ENCODE results near the gene CSF3R. TPM values are rescaled to one million over a fixed set of nuclear protein-coding genes. Genes with fewer than 3 reads are reported as not detected.

Gene CSF3R
- total RNA-seq, 1 donor from 2014 or later = not detected

GRCh38 chr1:36486439-36487335, 4.0 kb upstream of the CSF3R start:
- peaks cover 2% of the 10 kb centered on the region for H3K27me3 Mint-ChIP-seq
- DNase-seq (no peak), ATAC-seq (ENCODE audit: low read depth) (peak; percentile 77)
- POLR2A ChIA-PET = interaction anchor here (1.0 to 1.4 kb wide), 4 partner anchors 10 to 988 kb away, joined by 3 to 9 read pairs (median 5); partner anchors contain the start of genes MRPS15 and OSCP1
- peak overlapping the region; percentile 20 for H3K27ac Mint-ChIP-seq
- no peaks in the 10 kb centered on the region for H3K36me3 Mint-ChIP-seq (ENCODE audit: low read depth)
- TF ChIP-seq CTCF (IDR thresholded peaks at IDR 0.05) = no peak
- H3K4me1 Mint-ChIP-seq = peaks cover 27% of the 10 kb centered on the region
- intact Hi-C loops (cut with micrococcal nuclease) = no loop called here
- no peaks in the 10 kb centered on the region for H3K9me3 Mint-ChIP-seq
- H3K4me3 Mint-ChIP-seq = peak overlapping the region; percentile 38
- CTCF ChIA-PET = interaction anchor here (1.5 to 1.6 kb wide), 2 partner anchors 12 to 30 kb away, joined by 3 to 5 read pairs; no protein-coding TSS in a partner anchor

- peak overlapping the region; percentile 20 for H3K27ac Mint-ChIP-seq
- peaks cover 27% of the 10 kb centered on the region for H3K4me1 Mint-ChIP-seq
- POLR2A ChIA-PET = interaction anchor here (1.0 to 1.4 kb wide), 4 partner anchors 9 to 989 kb away, joined by 3 to 9 read pairs (median 5); partner anchors contain the start of genes MRPS15 and OSCP1
- H3K36me3 Mint-ChIP-seq (ENCODE audit: low read depth) = no peaks in the 10 kb centered on the region
- CTCF ChIA-PET = interaction anchor here (1.5 to 1.6 kb wide), 2 partner anchors 13 to 30 kb away, joined by 3 to 5 read pairs; no protein-coding TSS in a partner anchor
- no peaks in the 10 kb centered on the region for H3K9me3 Mint-ChIP-seq
- ATAC-seq (ENCODE audit: low read depth) = no peak
- TF ChIP-seq CTCF (IDR thresholded peaks at IDR 0.05) = no peak
- DNase-seq = no peak
- intact Hi-C loops (cut with micrococcal nuclease) = no loop called here
- peak overlapping the region; percentile 38 for H3K4me3 Mint-ChIP-seq
- H3K27me3 Mint-ChIP-seq = peaks cover 3% of the 10 kb centered on the region
Measured at GRCh38 chr1:36486093-36486438, 3.4 kb upstream of the CSF3R start.

- Mint-ChIP-seq H3K9me3 (no peaks in the 10 kb centered on the region), H3K4me1 (peaks cover 27% of the 10 kb centered on the region), H3K27ac (no peak overlapping the region), H3K27me3 (peaks cover 3% of the 10 kb centered on the region), H3K36me3 (ENCODE audit: low read depth) (no peaks in the 10 kb centered on the region), H3K4me3 (no peak overlapping the region)
- ChIA-PET CTCF (no interaction called here), POLR2A (no interaction called here)
- DNase-seq (no peak), ATAC-seq (ENCODE audit: low read depth) (no peak)
- TF ChIP-seq CTCF (IDR thresholded peaks at IDR 0.05) = no peak
- intact Hi-C loops (cut with micrococcal nuclease) = no loop called here
Measured at GRCh38 chr1:36484099-36484498, 1.4 kb upstream of the CSF3R start.

GRCh38 chr1:36481771-36482723, 666 bp downstream of the CSF3R start:
- ChIA-PET CTCF (no interaction called here), POLR2A (no interaction called here)
- no peak for ATAC-seq (ENCODE audit: low read depth)
- TF ChIP-seq CTCF (IDR thresholded peaks at IDR 0.05) = no peak
- DNase-seq = no peak
- intact Hi-C loops (cut with micrococcal nuclease) = no loop called here
- Mint-ChIP-seq H3K27ac (no peak overlapping the region), H3K27me3 (peaks cover 3% of the 10 kb centered on the region), H3K36me3 (ENCODE audit: low read depth) (no peaks in the 10 kb centered on the region), H3K4me3 (no peak overlapping the region), H3K9me3 (no peaks in the 10 kb centered on the region), H3K4me1 (peaks cover 20% of the 10 kb centered on the region)
